SHP77 treated with DMSO at 0.1 percent for 48 hours (cell line): ENCODE measurements around the gene FSTL5.
A peak's percentile ranks its signal among the peaks of the same experiment; 100 is the strongest.
"Not testable (repeated sequence)": the region's sequence is repeated elsewhere in the genome, so short reads cannot be mapped to it uniquely, and the experiment has no call there.

Experiments used
- DNase-seq: peaks from one replicate; lab custom pipeline; 2025; lab: John Stamatoyannopoulos, UW

The FSTL5 gene

GRCh38 chr4:161829591-161829990 lies 334.2 kb downstream of the FSTL5 start:
- peak; percentile 53 for DNase-seq

DNA sequence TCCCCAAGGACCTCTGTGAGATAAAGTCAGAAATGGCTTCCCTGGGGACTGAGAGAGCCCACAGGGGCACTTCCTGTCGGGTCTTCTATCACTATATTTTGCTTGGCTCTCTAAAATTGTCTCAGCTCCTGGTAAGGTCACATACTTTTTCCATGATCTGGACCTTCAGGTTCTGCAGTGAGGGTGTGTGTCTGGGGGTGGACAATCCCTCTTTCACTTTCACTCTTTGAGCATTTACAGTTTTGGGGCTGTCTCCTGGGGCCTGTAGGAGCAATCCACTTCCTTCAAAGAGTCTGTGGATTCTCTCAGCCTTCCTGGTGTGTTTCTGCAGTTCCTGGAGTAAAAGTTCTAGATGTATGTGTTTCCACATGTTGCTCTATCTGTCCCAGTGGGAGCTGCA lies 335.7 kb downstream of the FSTL5 start:
- no peak for DNase-seq

GRCh38 chr4:161827013-161827412 lies 336.8 kb downstream of the FSTL5 start:
- DNase-seq = no peak

DNA sequence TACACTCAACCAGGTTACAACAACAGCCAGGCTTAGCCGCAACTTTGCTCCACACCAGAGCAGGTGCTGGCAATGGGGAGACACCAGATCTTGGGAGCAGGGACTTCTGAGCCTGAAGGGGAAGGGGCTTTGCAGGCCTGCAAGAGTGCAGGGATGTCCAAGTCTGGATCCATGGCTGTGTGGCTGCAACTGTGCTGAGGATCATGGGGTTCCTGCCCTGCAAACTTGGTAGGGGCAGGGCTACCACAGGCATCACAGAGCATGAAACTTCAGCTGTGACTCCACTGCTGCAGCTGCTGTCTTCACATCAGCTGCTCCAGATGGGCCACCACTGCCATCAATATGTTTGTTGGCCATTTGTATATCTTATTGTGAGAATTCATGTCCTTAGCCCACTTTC lies 340.4 kb downstream of the FSTL5 start:
- no peak for DNase-seq

- DNase-seq = no peak
These were observed 341.6 kb downstream of the FSTL5 start for GRCh38 chr4:161822174-161822573.

GRCh38 chr4:161817914-161818313 lies 345.9 kb downstream of the FSTL5 start:
- DNase-seq = peak; percentile 62

- DNase-seq = no peak
These were observed 346.8 kb downstream of the FSTL5 start for GRCh38 chr4:161816958-161817357.

DNA sequence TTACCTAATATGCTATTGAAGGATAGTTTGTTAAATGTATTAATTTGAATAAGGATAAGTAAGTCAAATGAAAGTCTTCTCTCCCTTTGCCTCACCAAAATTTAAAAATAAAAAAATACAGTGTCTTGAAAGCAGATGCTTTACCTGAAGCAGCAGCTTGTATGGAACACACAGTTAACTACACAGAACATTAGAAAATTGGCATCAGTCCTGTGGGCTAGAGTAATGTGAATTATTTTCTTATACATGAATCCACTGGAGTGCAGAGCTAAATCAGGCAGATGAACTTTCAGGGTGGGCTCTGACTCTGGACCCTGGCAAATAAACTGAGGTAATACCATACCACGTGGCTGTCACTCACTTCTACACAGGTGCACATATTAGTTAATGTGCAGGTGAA lies 348.0 kb downstream of the FSTL5 start:
- DNase-seq = no peak

DNA sequence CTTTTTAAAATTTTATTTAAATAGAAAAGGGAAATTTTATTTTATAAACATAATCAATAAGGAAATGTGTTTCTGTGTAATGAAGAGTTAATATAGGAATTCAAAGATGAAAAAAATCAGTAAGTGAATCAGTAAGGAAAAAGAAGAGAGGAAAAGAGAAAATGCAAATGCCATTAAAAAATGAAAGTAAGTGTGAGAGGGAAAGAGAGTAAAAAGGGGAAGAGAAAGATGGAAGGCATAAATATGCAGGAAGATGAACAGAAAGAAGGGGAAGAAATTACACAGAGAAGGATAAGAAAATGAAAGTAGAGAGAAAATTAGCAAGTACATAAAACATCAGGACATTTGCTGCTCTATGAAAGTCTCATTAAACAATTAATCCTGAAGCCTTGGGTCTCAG lies 349.9 kb downstream of the FSTL5 start:
- DNase-seq = no peak

DNA sequence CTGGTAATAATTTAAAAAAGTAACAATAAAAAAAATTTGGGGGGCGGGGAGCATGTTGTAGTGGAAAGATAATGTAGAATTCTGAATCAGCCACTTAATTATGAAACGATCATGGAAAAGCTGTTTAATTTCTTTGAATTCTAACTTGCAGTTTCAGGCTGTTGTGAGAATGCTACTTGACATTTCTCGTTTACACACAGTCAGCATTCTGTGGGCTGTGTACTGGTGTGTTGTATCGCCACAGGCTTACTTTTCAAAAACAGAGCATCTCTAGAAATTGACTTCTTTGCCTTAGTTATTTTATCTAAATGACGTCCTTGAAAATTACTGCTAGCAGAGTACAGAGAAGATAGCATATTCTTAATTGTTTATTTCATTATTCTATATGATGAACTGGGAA lies 350.4 kb downstream of the FSTL5 start:
- DNase-seq = no peak

- DNase-seq = no peak
These were observed 360.6 kb downstream of the FSTL5 start for GRCh38 chr4:161803171-161803570.

DNA sequence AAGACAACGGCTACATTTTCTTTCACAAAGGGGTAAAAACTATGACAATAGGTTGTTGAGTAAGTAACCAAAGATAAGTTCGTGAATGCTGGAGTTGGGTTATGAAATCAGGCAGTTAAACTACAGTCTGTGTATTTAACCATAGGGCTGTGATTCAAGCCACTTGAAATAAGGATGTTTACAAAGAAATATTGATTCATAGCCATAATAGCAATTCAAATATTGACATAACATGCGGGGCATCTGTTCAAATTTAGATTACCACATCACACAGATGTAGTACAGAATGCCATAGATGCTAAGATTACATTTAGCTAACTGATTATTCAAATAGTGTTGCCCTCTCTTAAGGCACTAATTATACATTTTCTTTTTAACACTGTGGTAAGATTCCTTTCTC lies 364.1 kb downstream of the FSTL5 start:
- peak; percentile 81 for DNase-seq

- DNase-seq = no peak
These were observed 370.8 kb downstream of the FSTL5 start for GRCh38 chr4:161792991-161793390.

- DNase-seq = no peak
These were observed 371.8 kb downstream of the FSTL5 start for GRCh38 chr4:161791796-161792556.

- DNase-seq = no peak
These were observed 396.7 kb downstream of the FSTL5 start for GRCh38 chr4:161767116-161767515.

GRCh38 chr4:161762796-161763195 lies 401.0 kb downstream of the FSTL5 start:
- no peak for DNase-seq

GRCh38 chr4:161760008-161760407 lies 403.8 kb downstream of the FSTL5 start:
- no peak for DNase-seq

DNA sequence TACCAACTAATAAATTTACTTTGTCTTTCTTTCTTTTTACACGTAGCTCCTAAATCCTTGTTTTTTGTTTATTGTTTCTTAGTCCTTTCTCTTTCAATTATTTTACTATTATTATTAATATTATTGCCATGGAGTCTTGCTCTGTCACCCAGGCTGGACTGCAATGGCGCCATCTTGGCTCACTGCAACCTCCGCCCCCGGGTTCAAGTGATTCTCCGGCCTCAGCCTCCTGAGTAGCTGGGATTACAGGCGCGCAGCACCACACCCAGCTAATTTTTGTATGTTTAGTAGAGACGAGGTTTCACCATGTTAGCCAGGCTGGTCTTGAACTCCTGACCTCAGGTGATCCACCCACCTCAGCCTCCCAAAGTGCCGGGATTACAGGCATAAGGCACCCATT lies 405.4 kb downstream of the FSTL5 start:
- not testable (repeated sequence) for DNase-seq

- no peak for DNase-seq
These were observed 434.9 kb downstream of the FSTL5 start for GRCh38 chr4:161728929-161729328.

- no peak for DNase-seq
These were observed 441.9 kb downstream of the FSTL5 start for GRCh38 chr4:161721947-161722346.

DNA sequence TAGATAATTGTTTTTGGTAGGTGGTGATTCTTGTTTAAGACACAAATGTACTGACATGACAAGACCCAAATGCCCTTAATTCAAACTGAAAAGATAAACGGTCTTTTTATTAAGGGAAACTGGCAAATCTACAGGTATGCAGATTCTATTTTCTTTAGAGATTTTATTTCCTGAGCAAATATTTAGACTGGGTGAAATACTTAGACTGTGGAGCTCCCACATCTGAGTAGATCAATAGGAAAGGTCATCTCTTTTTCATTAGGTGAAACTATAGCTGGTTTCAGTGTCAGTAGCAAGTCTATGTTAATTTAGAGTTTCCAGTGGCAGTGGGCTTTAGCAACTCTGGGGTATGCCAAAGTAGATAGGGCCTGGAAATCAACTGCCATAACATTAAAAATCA lies 446.7 kb downstream of the FSTL5 start:
- DNase-seq = no peak

- no peak for DNase-seq
These were observed 448.9 kb downstream of the FSTL5 start for GRCh38 chr4:161714931-161715330.

DNA sequence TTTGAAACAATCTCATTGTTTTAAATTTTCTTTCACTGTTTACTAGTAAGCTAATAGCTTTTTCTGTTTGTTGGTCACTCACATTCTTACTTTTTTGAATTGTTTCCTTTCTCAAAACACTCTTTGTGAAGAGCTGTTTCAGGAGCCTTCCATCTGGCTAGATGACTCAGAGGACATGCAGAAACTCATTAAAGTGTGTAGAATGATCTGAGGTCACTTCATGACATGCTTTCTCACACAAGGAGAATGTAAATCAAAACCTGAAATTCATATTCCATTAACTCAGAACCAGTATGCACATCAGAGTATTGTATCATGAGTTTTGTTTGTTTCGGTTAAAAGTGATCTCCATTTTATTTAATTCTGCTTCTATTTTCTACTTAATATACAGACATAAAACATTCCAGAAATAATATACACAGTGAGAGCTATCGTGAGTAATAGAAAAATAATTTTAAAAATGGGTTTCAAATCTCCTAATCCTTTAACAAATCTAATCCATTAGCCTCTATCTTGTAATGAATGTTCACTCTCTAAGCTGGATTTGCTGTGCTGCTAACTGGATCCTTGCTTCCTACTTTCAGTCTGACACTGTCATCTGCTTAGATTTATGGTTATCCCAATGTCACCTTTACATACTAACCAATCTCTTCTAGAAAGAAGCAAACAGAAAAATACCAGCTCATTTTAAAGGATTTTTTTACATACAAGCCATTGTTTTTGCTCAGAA lies 449.6 kb downstream of the FSTL5 start:
- DNase-seq = no peak

- no peak for DNase-seq
These were observed 459.1 kb downstream of the FSTL5 start for GRCh38 chr4:161704653-161705052.
